ENCODE results near the gene CAPN2.

DNA sequence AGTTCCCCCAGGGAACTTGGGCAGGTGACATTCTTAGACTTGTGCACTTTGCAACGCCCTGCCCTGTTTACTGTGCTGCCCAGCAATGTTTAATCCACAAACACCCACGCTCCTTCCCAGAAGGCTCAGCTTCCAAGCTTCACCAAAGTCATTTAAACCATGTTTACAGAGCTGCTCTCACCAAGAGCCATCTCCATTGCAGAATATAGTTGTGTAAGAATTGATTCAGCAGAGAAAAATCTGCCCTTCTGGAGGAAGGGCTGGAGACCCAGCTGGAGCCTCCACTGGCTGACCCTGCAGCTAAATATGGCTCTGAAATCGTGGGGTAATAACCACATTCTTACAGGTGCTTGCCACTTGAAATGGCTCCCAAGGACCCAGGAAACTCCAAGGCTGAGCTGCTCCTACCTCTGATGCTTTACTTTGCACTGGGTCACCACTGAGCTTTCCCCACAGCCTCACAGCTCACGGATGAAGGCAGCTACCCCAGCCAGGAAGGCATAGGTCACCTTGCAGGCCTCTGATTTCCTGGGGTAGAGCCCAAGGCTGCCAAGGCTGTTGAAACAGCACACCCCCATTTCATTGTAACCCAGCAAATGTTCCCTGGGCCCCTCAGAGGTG lies 8.7 kb downstream of the CAPN2 start:
- TF ChIP-seq, protein P1, sequence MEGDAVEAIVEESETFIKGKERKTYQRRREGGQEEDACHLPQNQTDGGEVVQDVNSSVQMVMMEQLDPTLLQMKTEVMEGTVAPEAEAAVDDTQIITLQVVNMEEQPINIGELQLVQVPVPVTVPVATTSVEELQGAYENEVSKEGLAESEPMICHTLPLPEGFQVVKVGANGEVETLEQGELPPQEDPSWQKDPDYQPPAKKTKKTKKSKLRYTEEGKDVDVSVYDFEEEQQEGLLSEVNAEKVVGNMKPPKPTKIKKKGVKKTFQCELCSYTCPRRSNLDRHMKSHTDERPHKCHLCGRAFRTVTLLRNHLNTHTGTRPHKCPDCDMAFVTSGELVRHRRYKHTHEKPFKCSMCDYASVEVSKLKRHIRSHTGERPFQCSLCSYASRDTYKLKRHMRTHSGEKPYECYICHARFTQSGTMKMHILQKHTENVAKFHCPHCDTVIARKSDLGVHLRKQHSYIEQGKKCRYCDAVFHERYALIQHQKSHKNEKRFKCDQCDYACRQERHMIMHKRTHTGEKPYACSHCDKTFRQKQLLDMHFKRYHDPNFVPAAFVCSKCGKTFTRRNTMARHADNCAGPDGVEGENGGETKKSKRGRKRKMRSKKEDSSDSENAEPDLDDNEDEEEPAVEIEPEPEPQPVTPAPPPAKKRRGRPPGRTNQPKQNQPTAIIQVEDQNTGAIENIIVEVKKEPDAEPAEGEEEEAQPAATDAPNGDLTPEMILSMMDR (IDR thresholded peaks at IDR 0.05; ENCODE audit: low read length) = no peak
- TF ChIP-seq EZH2phosphoT487 (IDR thresholded peaks at IDR 0.05; ENCODE audit: low read length) = no peak
- TF ChIP-seq EZH2 (optimal IDR thresholded peaks at IDR 0.05; ENCODE audit: low read depth, low read length) = no peak
